Activated naive CD8-positive, alpha-beta T cell (primary cell): ENCODE results near the gene CUTA.

Experiments
- H3K27ac Mint-ChIP-seq: one replicate; pipeline ENCODE4 v1.8.0; 2021; ENCODE audit warnings: mixed read lengths
- H3K27me3 Mint-ChIP-seq: one replicate; pipeline ENCODE4 v1.8.0; 2021; ENCODE audit warnings: mixed read lengths
- H3K36me3 Mint-ChIP-seq: one replicate; pipeline ENCODE4 v1.8.0; 2021; ENCODE audit warnings: mixed read lengths
- H3K4me1 Mint-ChIP-seq: one replicate; pipeline ENCODE4 v1.8.0; 2021; ENCODE audit warnings: low read depth, mixed read lengths
- H3K4me3 Mint-ChIP-seq: one replicate; pipeline ENCODE4 v1.8.0; 2021; ENCODE audit warnings: mild to moderate bottlenecking, mixed read lengths
- H3K9me3 Mint-ChIP-seq: one replicate; pipeline ENCODE4 v1.8.0; 2021; ENCODE audit warnings: low read depth, mixed read lengths

Gene CUTA

GRCh38 chr6:33443619-33444504, 26.0 kb upstream of the CUTA start:
- peaks cover 6% of the 10 kb centered on the region for H3K4me1 Mint-ChIP-seq
- H3K9me3 Mint-ChIP-seq, result no peaks in the 10 kb centered on the region
- H3K4me3 Mint-ChIP-seq, result no peak overlapping the region
- no peaks in the 10 kb centered on the region for H3K27me3 Mint-ChIP-seq
- peaks cover 4% of the 10 kb centered on the region for H3K36me3 Mint-ChIP-seq
- no peak overlapping the region for H3K27ac Mint-ChIP-seq

GRCh38 chr6:33443025-33443424, 25.1 kb upstream of the CUTA start:
- Mint-ChIP-seq H3K4me1 (peaks cover 6% of the 10 kb centered on the region), H3K4me3 (no peak overlapping the region), H3K27me3 (no peaks in the 10 kb centered on the region), H3K27ac (no peak overlapping the region), H3K9me3 (no peaks in the 10 kb centered on the region), H3K36me3 (peaks cover 4% of the 10 kb centered on the region)

- Mint-ChIP-seq H3K27ac (no peak overlapping the region), H3K4me3 (no peak overlapping the region), H3K9me3 (no peaks in the 10 kb centered on the region), H3K4me1 (peaks cover 6% of the 10 kb centered on the region), H3K27me3 (no peaks in the 10 kb centered on the region), H3K36me3 (peaks cover 4% of the 10 kb centered on the region)
Measured at GRCh38 chr6:33442283-33442682, 24.4 kb upstream of the CUTA start.

GRCh38 chr6:33441457-33441856, 23.6 kb upstream of the CUTA start:
- no peak overlapping the region for H3K4me3 Mint-ChIP-seq
- H3K9me3 Mint-ChIP-seq, result no peaks in the 10 kb centered on the region
- peaks cover 4% of the 10 kb centered on the region for H3K36me3 Mint-ChIP-seq

GRCh38 chr6:33440649-33441309, 22.9 kb upstream of the CUTA start:
- H3K4me3 Mint-ChIP-seq, result no peak overlapping the region
- H3K36me3 Mint-ChIP-seq, result peaks cover 5% of the 10 kb centered on the region
- H3K27me3 Mint-ChIP-seq, result no peaks in the 10 kb centered on the region
- no peaks in the 10 kb centered on the region for H3K9me3 Mint-ChIP-seq
- peaks cover 6% of the 10 kb centered on the region for H3K4me1 Mint-ChIP-seq
- no peak overlapping the region for H3K27ac Mint-ChIP-seq

More at GRCh38 chr6:33441457-33441856, 23.6 kb upstream of the CUTA start:
- Mint-ChIP-seq H3K4me1 (peaks cover 6% of the 10 kb centered on the region), H3K27me3 (no peaks in the 10 kb centered on the region), H3K27ac (peak overlapping the region; percentile 37)

GRCh38 chr6:33439956-33440648, 22.2 kb upstream of the CUTA start:
- Mint-ChIP-seq H3K4me3 (no peak overlapping the region), H3K36me3 (peaks cover 5% of the 10 kb centered on the region), H3K9me3 (no peaks in the 10 kb centered on the region), H3K27me3 (no peaks in the 10 kb centered on the region), H3K27ac (no peak overlapping the region), H3K4me1 (peaks cover 8% of the 10 kb centered on the region)

GRCh38 chr6:33438978-33439594, 21.2 kb upstream of the CUTA start:
- no peak overlapping the region for H3K4me3 Mint-ChIP-seq
- no peaks in the 10 kb centered on the region for H3K27me3 Mint-ChIP-seq
- peaks cover 5% of the 10 kb centered on the region for H3K36me3 Mint-ChIP-seq
- no peaks in the 10 kb centered on the region for H3K9me3 Mint-ChIP-seq
- H3K4me1 Mint-ChIP-seq, result peaks cover 9% of the 10 kb centered on the region
- peak overlapping the region; percentile 64 for H3K27ac Mint-ChIP-seq

GRCh38 chr6:33437666-33438065, 19.8 kb upstream of the CUTA start:
- peaks cover 8% of the 10 kb centered on the region for H3K36me3 Mint-ChIP-seq
- peaks cover 18% of the 10 kb centered on the region for H3K4me1 Mint-ChIP-seq
- H3K9me3 Mint-ChIP-seq, result no peaks in the 10 kb centered on the region
- no peaks in the 10 kb centered on the region for H3K27me3 Mint-ChIP-seq
- no peak overlapping the region for H3K27ac Mint-ChIP-seq
- no peak overlapping the region for H3K4me3 Mint-ChIP-seq

- Mint-ChIP-seq H3K4me1 (peaks cover 39% of the 10 kb centered on the region), H3K4me3 (no peak overlapping the region), H3K27ac (no peak overlapping the region), H3K27me3 (no peaks in the 10 kb centered on the region), H3K36me3 (peaks cover 8% of the 10 kb centered on the region), H3K9me3 (no peaks in the 10 kb centered on the region)
Measured at GRCh38 chr6:33434961-33435360, 17.1 kb upstream of the CUTA start.

- Mint-ChIP-seq H3K4me3 (no peak overlapping the region), H3K36me3 (peaks cover 6% of the 10 kb centered on the region), H3K27me3 (no peaks in the 10 kb centered on the region), H3K4me1 (peaks cover 48% of the 10 kb centered on the region), H3K9me3 (no peaks in the 10 kb centered on the region), H3K27ac (peak overlapping the region; percentile 47)
Measured at GRCh38 chr6:33433544-33434191, 15.8 kb upstream of the CUTA start.

- Mint-ChIP-seq H3K4me1 (peaks cover 52% of the 10 kb centered on the region), H3K36me3 (peaks cover 6% of the 10 kb centered on the region), H3K9me3 (no peaks in the 10 kb centered on the region), H3K27ac (peak overlapping the region; percentile 78), H3K4me3 (peak overlapping the region; percentile 95), H3K27me3 (no peaks in the 10 kb centered on the region)
Measured at GRCh38 chr6:33433001-33433543, 15.2 kb upstream of the CUTA start.

- Mint-ChIP-seq H3K27ac (peak overlapping the region; percentile 78), H3K4me1 (peaks cover 52% of the 10 kb centered on the region)
Measured at GRCh38 chr6:33432546-33432945, 14.6 kb upstream of the CUTA start.

GRCh38 chr6:33431880-33432541, 14.1 kb upstream of the CUTA start:
- H3K36me3 Mint-ChIP-seq, result peaks cover 6% of the 10 kb centered on the region
- H3K4me3 Mint-ChIP-seq, result peak overlapping the region; percentile 95
- H3K4me1 Mint-ChIP-seq, result peaks cover 57% of the 10 kb centered on the region
- peak overlapping the region; percentile 78 for H3K27ac Mint-ChIP-seq
- H3K9me3 Mint-ChIP-seq, result no peaks in the 10 kb centered on the region
- no peaks in the 10 kb centered on the region for H3K27me3 Mint-ChIP-seq

More at GRCh38 chr6:33432546-33432945, 14.6 kb upstream of the CUTA start:
- peak overlapping the region; percentile 95 for H3K4me3 Mint-ChIP-seq
- H3K36me3 Mint-ChIP-seq, result peaks cover 6% of the 10 kb centered on the region
- no peaks in the 10 kb centered on the region for H3K27me3 Mint-ChIP-seq
- no peaks in the 10 kb centered on the region for H3K9me3 Mint-ChIP-seq
